ENCODE measurements around the gene RBPMS2. TPM values are rescaled to one million over a fixed set of nuclear protein-coding genes. Genes with fewer than 3 reads are reported as not detected.

RBPMS2 gene
- total and polyA plus RNA-seq, 4 donors = 0.42 to 7.9 (median 2.4) TPM

DNA sequence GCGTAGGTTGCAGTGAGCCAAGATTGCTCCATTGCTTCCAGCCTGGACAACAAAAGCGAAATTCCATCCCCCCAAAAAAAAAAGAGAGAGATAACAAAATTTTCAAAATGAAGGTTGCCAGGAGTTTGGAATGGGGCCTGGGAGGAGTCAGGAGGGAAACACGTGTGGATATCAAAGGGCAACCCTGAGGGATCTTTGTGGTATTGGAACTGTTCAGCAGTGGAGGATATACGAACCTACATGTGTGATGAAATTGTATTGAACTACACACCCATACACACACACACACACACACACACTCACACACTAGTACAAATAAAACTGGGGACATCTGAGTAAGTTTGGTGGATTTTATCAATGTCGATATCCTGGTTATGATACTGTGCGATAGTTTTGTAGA, 61.8 kb downstream of the RBPMS2 start (continued):
- TF ChIP-seq, protein P1, sequence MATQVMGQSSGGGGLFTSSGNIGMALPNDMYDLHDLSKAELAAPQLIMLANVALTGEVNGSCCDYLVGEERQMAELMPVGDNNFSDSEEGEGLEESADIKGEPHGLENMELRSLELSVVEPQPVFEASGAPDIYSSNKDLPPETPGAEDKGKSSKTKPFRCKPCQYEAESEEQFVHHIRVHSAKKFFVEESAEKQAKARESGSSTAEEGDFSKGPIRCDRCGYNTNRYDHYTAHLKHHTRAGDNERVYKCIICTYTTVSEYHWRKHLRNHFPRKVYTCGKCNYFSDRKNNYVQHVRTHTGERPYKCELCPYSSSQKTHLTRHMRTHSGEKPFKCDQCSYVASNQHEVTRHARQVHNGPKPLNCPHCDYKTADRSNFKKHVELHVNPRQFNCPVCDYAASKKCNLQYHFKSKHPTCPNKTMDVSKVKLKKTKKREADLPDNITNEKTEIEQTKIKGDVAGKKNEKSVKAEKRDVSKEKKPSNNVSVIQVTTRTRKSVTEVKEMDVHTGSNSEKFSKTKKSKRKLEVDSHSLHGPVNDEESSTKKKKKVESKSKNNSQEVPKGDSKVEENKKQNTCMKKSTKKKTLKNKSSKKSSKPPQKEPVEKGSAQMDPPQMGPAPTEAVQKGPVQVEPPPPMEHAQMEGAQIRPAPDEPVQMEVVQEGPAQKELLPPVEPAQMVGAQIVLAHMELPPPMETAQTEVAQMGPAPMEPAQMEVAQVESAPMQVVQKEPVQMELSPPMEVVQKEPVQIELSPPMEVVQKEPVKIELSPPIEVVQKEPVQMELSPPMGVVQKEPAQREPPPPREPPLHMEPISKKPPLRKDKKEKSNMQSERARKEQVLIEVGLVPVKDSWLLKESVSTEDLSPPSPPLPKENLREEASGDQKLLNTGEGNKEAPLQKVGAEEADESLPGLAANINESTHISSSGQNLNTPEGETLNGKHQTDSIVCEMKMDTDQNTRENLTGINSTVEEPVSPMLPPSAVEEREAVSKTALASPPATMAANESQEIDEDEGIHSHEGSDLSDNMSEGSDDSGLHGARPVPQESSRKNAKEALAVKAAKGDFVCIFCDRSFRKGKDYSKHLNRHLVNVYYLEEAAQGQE (IDR thresholded peaks at IDR 0.05) = no peak
- TF ChIP-seq, protein P2, sequence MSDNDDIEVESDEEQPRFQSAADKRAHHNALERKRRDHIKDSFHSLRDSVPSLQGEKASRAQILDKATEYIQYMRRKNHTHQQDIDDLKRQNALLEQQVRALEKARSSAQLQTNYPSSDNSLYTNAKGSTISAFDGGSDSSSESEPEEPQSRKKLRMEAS (IDR thresholded peaks at IDR 0.05) = peak; percentile 59
- TF ChIP-seq RXRA (IDR thresholded peaks at IDR 0.05) (peak; percentile 64 to 76), SP1 (IDR thresholded peaks at IDR 0.05) (peak; percentile 78)

DNA sequence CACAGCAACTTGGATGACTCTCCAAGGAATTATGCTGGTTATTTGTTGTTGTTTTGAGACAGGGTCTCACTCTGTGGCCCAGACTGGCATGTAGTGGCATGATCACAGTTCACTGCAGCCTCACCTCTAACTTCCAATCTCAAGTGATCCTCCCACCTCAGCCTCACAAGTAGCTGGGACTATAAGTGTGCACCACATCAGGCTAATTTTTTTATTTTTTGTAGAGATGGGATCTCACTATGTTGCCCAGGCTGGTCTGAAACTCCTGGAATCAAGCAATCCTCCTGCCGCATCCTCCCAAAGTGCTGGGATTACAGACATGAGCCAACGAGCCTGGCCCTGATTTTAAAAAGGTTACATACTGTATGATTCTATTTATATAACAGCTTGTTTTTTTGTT, 63.0 kb downstream of the RBPMS2 start:
- H3K4me1 ChIP-seq (ENCODE audit: control insufficient read depth in 4 of 4, insufficient read depth in 4 of 4, low read length in 3 of 4) = peaks cover 0 to 8% (median 2%) of the 10 kb centered on the region in 4 donors
- no peak overlapping the region for H3K9ac ChIP-seq (ENCODE audit: low read depth in 1 of 2, low read length in 2 of 2)
- DNase-seq (ENCODE audit: low spot score) = no peak
- no peaks in the 10 kb centered on the region for H3K27me3 ChIP-seq (ENCODE audit: control insufficient read depth in 4 of 4, insufficient read depth in 4 of 4, low read length in 3 of 4)
- H3K4me3 ChIP-seq (ENCODE audit: low read depth in 1 of 3, low read length in 3 of 3) = no peak overlapping the region
- 87% methylated on average over 2 of the region's 2 CpGs for WGBS
- H3K9me3 ChIP-seq (ENCODE audit: control insufficient read depth in 4 of 4, low read length in 3 of 4) = no peaks in the 10 kb centered on the region
- TF ChIP-seq GABPA (IDR thresholded peaks at IDR 0.05 in 1 of 2, conservative IDR thresholded peaks at IDR 0.05 in 1 of 2) = no peak
- no peak for TF ChIP-seq HNF4A (conservative IDR thresholded peaks at IDR 0.05)
- no peak for TF ChIP-seq TAF1 (conservative IDR thresholded peaks at IDR 0.05)
- no peak overlapping the region for H3K27ac ChIP-seq (ENCODE audit: low read depth in 1 of 2, low read length in 2 of 2)
- H3K36me3 ChIP-seq (ENCODE audit: control insufficient read depth in 4 of 4, insufficient read depth in 3 of 4, low read depth in 1 of 4, low read length in 3 of 4) = no peaks in the 10 kb centered on the region

DNA sequence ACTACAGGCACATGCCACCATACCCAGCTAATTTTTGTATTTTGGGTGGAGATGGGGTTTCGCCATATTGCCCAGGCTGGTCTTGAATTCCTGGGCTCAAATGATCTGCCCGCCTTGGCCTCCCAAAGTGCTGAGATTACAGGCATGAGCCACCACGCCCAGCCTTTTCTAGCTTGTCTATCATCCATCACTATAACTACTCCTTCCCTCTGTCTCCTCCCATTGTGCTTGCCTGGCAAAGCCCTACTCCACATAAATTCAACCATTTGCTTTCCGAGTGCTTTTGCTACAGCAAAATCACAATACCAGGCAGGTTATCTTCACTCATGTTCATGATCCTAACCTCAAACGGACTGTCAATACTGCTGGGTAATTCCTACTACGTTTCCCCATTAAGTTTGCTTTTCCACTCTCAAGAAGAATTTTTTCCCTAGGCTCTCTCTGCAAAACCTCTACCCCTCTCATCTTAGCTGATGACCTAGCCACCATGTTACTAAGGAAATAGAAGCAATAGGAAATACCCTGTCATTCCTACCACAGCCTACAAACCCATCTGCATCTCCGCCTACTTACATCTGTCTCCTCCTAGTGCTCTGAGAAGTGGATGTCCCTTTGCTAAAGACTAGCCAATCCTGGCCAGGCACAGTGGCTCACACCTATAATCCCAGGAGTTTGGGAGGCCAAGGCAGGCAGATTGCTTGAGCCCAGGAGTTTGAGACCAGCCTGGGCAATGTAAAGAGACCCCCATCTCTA, 64.5 kb downstream of the RBPMS2 start:
- 90% methylated on average over 7 of the region's 7 CpGs for WGBS
- H3K36me3 ChIP-seq (ENCODE audit: control insufficient read depth in 4 of 4, insufficient read depth in 3 of 4, low read depth in 1 of 4, low read length in 3 of 4) = no peaks in the 10 kb centered on the region
- peaks cover 1 to 19% (median 12%) of the 10 kb centered on the region in 4 donors for H3K4me1 ChIP-seq (ENCODE audit: control insufficient read depth in 4 of 4, insufficient read depth in 4 of 4, low read length in 3 of 4)
- no peak overlapping the region for H3K9ac ChIP-seq (ENCODE audit: low read depth in 1 of 2, low read length in 2 of 2)
- H3K27me3 ChIP-seq (ENCODE audit: control insufficient read depth in 4 of 4, insufficient read depth in 4 of 4, low read length in 3 of 4) = no peaks in the 10 kb centered on the region
- H3K4me3 ChIP-seq (ENCODE audit: low read depth in 1 of 3, low read length in 3 of 3) = no peak overlapping the region
- no peak overlapping the region for H3K27ac ChIP-seq (ENCODE audit: low read depth in 1 of 2, low read length in 2 of 2)
- no peaks in the 10 kb centered on the region for H3K9me3 ChIP-seq (ENCODE audit: control insufficient read depth in 4 of 4, low read length in 3 of 4)
- DNase-seq (ENCODE audit: low spot score) = no peak
- no peak for TF ChIP-seq HNF4A (conservative IDR thresholded peaks at IDR 0.05)
- TF ChIP-seq TAF1 (conservative IDR thresholded peaks at IDR 0.05) = no peak
- TF ChIP-seq, protein P3, sequence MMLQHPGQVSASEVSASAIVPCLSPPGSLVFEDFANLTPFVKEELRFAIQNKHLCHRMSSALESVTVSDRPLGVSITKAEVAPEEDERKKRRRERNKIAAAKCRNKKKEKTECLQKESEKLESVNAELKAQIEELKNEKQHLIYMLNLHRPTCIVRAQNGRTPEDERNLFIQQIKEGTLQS (IDR thresholded peaks at IDR 0.05) = no peak
- TF ChIP-seq RXRA (IDR thresholded peaks at IDR 0.05) = no peak
- TF ChIP-seq, protein P2 (IDR thresholded peaks at IDR 0.05) = no peak
- no peak for TF ChIP-seq FOXA2 (IDR thresholded peaks at IDR 0.05)
- TF ChIP-seq NR2F2 (IDR thresholded peaks at IDR 0.05) = no peak
- TF ChIP-seq, protein P4, sequence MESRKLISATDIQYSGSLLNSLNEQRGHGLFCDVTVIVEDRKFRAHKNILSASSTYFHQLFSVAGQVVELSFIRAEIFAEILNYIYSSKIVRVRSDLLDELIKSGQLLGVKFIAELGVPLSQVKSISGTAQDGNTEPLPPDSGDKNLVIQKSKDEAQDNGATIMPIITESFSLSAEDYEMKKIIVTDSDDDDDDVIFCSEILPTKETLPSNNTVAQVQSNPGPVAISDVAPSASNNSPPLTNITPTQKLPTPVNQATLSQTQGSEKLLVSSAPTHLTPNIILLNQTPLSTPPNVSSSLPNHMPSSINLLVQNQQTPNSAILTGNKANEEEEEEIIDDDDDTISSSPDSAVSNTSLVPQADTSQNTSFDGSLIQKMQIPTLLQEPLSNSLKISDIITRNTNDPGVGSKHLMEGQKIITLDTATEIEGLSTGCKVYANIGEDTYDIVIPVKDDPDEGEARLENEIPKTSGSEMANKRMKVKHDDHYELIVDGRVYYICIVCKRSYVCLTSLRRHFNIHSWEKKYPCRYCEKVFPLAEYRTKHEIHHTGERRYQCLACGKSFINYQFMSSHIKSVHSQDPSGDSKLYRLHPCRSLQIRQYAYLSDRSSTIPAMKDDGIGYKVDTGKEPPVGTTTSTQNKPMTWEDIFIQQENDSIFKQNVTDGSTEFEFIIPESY (IDR thresholded peaks at IDR 0.05) = no peak
- TF ChIP-seq, protein P5, sequence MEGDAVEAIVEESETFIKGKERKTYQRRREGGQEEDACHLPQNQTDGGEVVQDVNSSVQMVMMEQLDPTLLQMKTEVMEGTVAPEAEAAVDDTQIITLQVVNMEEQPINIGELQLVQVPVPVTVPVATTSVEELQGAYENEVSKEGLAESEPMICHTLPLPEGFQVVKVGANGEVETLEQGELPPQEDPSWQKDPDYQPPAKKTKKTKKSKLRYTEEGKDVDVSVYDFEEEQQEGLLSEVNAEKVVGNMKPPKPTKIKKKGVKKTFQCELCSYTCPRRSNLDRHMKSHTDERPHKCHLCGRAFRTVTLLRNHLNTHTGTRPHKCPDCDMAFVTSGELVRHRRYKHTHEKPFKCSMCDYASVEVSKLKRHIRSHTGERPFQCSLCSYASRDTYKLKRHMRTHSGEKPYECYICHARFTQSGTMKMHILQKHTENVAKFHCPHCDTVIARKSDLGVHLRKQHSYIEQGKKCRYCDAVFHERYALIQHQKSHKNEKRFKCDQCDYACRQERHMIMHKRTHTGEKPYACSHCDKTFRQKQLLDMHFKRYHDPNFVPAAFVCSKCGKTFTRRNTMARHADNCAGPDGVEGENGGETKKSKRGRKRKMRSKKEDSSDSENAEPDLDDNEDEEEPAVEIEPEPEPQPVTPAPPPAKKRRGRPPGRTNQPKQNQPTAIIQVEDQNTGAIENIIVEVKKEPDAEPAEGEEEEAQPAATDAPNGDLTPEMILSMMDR (IDR thresholded peaks at IDR 0.05; ENCODE audit: low read depth, low read length, missing input control) = no peak
- TF ChIP-seq, protein P1 (IDR thresholded peaks at IDR 0.05) = no peak
- no peak for TF ChIP-seq EGR1 (IDR thresholded peaks at IDR 0.05; ENCODE audit: low read depth in 2 of 2)
- no peak for TF ChIP-seq HNF4G (IDR thresholded peaks at IDR 0.05)
- TF ChIP-seq JUND (IDR thresholded peaks at IDR 0.05) = no peak
- no peak for TF ChIP-seq FOXA1 (IDR thresholded peaks at IDR 0.05)
- no peak for TF ChIP-seq SP1 (IDR thresholded peaks at IDR 0.05)
- no peak for TF ChIP-seq GABPA (IDR thresholded peaks at IDR 0.05 in 1 of 2, conservative IDR thresholded peaks at IDR 0.05 in 1 of 2)
- no peak for TF ChIP-seq YY1 (IDR thresholded peaks at IDR 0.05)

Data from liver (tissue), 9 donors.